SJCRH30 (cell line): ENCODE data around the gene SP140. TPM values are rescaled to one million over a fixed set of nuclear protein-coding genes. Genes with fewer than 3 reads are reported as not detected.
"Not testable (repeated sequence)": the region's sequence is repeated elsewhere in the genome, so short reads cannot be mapped to it uniquely, and the experiment has no call there.

Experiments
- DNase-seq, 2 experiments: peaks; one replicate each; pipeline ENCODE4 v3.0.0-alpha.2; 2015 to 2020
- H3K27ac ChIP-seq: fragments of 250-450 bp; sonication (Bioruptor Pico); 2 replicates; pipeline ENCODE4 v1.5.1; 2020; ENCODE audit warnings: mild to moderate bottlenecking, moderate library complexity
- H3K27me3 ChIP-seq: fragments of 250-450 bp; sonication (Bioruptor Pico); 2 replicates; pipeline ENCODE4 v1.5.1; 2020; ENCODE audit warnings: mild to moderate bottlenecking, moderate library complexity
- H3K36me3 ChIP-seq: fragments of 250-450 bp; sonication (Bioruptor Pico); 2 replicates; pipeline ENCODE4 v1.5.1; 2020; ENCODE audit warnings: mild to moderate bottlenecking, moderate library complexity
- H3K4me1 ChIP-seq: fragments of 250-450 bp; sonication (Bioruptor Pico); 2 replicates; pipeline ENCODE4 v1.5.1; 2020; ENCODE audit warnings: mild to moderate bottlenecking, moderate library complexity
- H3K4me3 ChIP-seq: fragments of 250-450 bp; sonication (Bioruptor Pico); 2 replicates; pipeline ENCODE4 v1.5.1; 2020; ENCODE audit warnings: mild to moderate bottlenecking, moderate library complexity
- H3K9me3 ChIP-seq: fragments of 250-450 bp; sonication (Bioruptor Pico); replicated peaks from 2 replicates; pipeline ENCODE4 v1.5.1; 2020; ENCODE audit warnings: mild to moderate bottlenecking, moderate library complexity
- total RNA-seq: library from RNA; depleted of rRNA; stranded (reverse); fragments of >200 nt; shearing (Covaris generic); gene quantifications from 2 replicates; pipeline ENCODE4 v1.2.3, GENCODE V29; 2014; rRNA removed

SP140 gene
- total RNA-seq, 1 experiment from 2014 or later = 0.12 TPM

- not testable (repeated sequence) for H3K4me1 ChIP-seq, H3K36me3 ChIP-seq, H3K27me3 ChIP-seq, H3K27ac ChIP-seq, H3K4me3 ChIP-seq, DNase-seq, H3K9me3 ChIP-seq
These were observed 117.6 kb downstream of the SP140 start for GRCh38 chr2:230343041-230343624.

DNA sequence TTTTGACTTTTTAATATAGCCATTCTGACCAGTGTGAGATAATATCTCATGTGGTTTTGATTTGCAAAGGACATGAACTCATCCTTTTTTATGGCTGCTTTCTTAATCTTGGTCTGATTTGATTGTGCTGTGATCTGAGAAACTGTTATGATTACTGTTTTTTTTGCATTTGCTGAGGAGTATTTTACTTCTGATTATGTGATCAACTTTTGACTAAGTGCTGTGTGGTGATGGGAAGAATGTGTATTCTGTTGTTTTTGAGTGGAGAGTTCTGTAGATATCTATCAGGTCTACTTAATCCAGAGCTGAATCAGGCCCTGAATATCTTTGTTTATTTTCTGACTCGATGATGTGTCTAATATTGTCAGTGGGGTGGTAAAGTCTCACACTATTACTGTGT, 118.2 kb downstream of the SP140 start:
- H3K27ac ChIP-seq = no peak overlapping the region
- no peaks in the 10 kb centered on the region for H3K4me1 ChIP-seq
- no peaks in the 10 kb centered on the region for H3K27me3 ChIP-seq
- no peaks in the 10 kb centered on the region for H3K36me3 ChIP-seq
- H3K9me3 ChIP-seq = no peaks in the 10 kb centered on the region
- no peak for DNase-seq
- no peak overlapping the region for H3K4me3 ChIP-seq

GRCh38 chr2:230346465-230346864, 120.9 kb downstream of the SP140 start:
- Histone ChIP-seq H3K9me3 (no peaks in the 10 kb centered on the region), H3K27ac (no peak overlapping the region), H3K4me3 (no peak overlapping the region), H3K36me3 (no peaks in the 10 kb centered on the region), H3K4me1 (no peaks in the 10 kb centered on the region), H3K27me3 (no peaks in the 10 kb centered on the region)
- no peak for DNase-seq

DNA sequence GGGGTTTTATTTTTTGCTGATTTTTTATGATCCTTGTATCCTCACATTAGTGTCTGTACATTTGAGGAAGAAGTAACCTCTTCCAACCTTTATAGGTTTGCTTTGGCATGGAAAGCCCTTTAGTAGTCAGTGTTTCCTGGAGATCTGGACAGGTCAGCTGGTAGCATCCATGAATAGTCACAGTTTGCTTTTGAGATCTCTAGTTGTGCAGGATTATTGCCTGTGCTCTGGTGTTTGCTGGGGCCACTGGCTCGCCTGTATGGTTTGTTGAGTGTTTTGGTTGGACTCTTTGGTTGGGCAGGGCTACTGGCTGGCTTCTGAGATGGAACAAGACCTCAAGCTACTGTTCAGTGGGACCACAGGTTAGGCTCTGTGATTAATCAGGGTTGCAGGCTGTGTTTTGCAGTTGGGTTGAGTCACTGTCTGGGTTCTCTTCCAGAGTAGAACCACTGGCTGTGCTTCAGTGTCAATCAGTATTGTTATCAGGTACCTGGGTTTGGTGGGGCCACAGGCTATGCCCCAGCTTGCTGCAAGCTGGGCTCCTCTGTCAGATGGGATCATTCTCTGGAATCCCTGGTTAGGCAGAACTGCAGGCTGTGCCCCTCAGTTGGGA, 121.5 kb downstream of the SP140 start:
- Histone ChIP-seq H3K9me3 (no peaks in the 10 kb centered on the region), H3K4me3 (no peak overlapping the region), H3K27me3 (no peaks in the 10 kb centered on the region), H3K4me1 (no peaks in the 10 kb centered on the region), H3K27ac (no peak overlapping the region), H3K36me3 (no peaks in the 10 kb centered on the region)
- no peak for DNase-seq

DNA sequence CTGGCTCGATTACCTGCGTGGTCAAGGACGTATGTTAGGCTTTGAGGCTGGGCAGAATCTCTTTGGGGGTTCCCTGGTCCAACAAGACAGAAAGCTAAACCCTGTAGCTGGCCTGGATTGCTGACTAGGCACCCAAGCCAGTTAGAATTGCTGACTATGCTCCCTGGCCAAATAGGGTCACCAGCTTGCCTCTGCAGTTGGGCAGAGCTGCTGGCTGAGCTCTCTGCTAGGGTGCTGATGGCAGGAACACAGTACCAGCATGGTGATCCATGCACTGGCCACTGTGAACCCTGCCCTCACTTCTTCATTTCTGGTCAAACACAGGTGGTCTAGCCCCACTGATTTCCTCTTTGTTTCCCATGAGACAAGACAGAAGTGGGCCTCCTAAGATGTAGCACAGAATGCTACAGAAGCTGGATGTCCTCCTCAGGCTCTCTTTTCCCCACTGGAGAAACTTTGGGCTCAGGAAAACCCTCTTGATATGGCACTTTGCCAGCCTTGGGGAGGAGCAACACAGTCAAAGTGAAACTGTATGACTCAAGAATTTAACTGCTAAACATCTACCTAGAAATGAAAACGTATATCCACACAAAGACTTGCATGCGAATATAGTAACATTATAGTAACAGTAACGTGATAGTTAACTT, 122.2 kb downstream of the SP140 start:
- Histone ChIP-seq H3K27ac (no peak overlapping the region), H3K36me3 (no peaks in the 10 kb centered on the region), H3K27me3 (no peaks in the 10 kb centered on the region), H3K9me3 (no peaks in the 10 kb centered on the region), H3K4me1 (no peaks in the 10 kb centered on the region), H3K4me3 (no peak overlapping the region)
- DNase-seq = no peak

DNA sequence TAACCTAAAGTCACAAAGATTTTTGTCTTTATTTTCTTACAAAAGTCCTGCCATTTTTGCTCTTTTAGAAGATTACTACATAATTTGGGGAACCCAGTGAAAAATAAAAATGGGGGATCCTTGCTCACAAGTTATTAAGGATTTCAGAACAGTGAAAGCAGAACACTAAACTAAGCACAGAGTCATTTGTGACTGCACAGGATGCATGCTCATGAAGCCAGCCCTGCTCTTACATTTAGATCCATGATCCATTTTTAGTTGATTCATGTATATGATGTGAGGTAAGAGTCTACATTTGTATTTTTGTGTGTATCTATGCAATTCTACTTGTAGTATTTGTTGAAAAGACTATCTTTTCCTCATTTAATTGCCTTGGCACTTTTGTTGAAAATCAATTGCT, 123.3 kb downstream of the SP140 start:
- DNase-seq = no peak
- H3K27me3 ChIP-seq = no peaks in the 10 kb centered on the region
- no peaks in the 10 kb centered on the region for H3K36me3 ChIP-seq
- H3K27ac ChIP-seq = no peak overlapping the region
- no peaks in the 10 kb centered on the region for H3K9me3 ChIP-seq
- H3K4me3 ChIP-seq = no peak overlapping the region
- no peaks in the 10 kb centered on the region for H3K4me1 ChIP-seq

DNA sequence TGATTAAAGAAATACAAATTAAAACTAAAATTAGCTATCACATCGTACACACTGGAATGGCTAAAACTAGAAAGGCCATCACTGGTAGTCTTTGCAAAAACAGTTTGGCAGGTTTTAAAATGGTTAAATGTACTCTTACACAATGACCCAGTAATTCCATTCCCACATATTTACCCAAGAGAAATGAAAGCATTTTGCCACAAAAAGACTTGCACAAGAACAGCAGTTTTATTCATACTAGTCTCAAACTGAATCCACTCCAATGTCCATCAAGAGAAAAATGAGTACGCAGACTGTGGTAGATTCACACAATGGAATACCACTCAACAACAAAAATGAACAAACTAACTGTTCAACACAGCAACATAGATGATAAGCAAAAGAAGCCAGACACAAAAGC, 130.5 kb downstream of the SP140 start:
- H3K27me3 ChIP-seq = no peaks in the 10 kb centered on the region
- no peak overlapping the region for H3K27ac ChIP-seq
- H3K36me3 ChIP-seq = no peaks in the 10 kb centered on the region
- H3K9me3 ChIP-seq = no peaks in the 10 kb centered on the region
- no peak for DNase-seq
- H3K4me3 ChIP-seq = no peak overlapping the region
- no peaks in the 10 kb centered on the region for H3K4me1 ChIP-seq

DNA sequence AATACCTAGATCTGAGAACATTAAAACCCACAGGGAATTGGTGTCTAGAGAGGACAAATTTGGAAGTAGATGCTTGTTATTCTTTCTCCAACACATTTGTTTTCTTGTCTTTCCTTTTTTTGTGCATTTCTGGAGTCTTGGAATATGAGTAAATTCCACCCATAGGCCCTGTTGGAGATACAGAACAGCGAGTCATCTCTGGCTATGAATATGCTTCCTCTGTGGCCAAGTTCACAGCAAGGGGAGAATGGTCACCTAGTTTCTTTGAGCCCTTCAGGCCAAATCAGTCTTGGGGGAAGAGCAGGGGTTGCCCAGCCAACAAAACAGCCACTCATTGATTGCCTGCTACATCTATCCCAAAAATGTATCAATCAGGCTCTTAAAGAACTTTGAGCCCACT, 132.8 kb downstream of the SP140 start:
- Histone ChIP-seq H3K4me3 (no peak overlapping the region), H3K9me3 (no peaks in the 10 kb centered on the region), H3K27me3 (no peaks in the 10 kb centered on the region), H3K4me1 (no peaks in the 10 kb centered on the region), H3K36me3 (no peaks in the 10 kb centered on the region), H3K27ac (no peak overlapping the region)
- DNase-seq = no peak

DNA sequence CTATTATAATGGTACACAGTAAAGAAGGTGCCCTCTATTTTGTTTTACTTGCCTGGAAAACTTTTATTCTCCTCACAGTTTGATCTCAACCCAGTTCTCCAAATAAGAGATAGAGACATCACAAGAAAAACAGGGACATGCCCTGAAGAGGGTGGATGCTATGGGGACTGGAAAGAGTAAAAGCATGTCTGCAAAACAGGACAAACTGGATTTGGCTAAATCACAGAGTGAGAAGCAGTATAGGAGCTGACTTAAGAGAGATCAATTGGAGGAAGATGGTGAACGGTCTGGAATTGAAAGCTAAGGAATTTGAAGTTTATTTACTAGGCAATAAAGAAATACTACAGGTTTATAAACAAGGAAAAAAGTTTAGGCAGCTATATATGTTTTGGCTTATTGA, 134.5 kb downstream of the SP140 start:
- Histone ChIP-seq H3K27ac (no peak overlapping the region), H3K4me3 (no peak overlapping the region), H3K4me1 (no peaks in the 10 kb centered on the region), H3K9me3 (no peaks in the 10 kb centered on the region), H3K27me3 (no peaks in the 10 kb centered on the region), H3K36me3 (no peaks in the 10 kb centered on the region)
- DNase-seq = no peak

- Histone ChIP-seq H3K36me3 (no peaks in the 10 kb centered on the region), H3K4me1 (no peaks in the 10 kb centered on the region), H3K9me3 (no peaks in the 10 kb centered on the region), H3K27me3 (no peaks in the 10 kb centered on the region), H3K4me3 (no peak overlapping the region), H3K27ac (no peak overlapping the region)
- DNase-seq = no peak
These were observed 136.6 kb downstream of the SP140 start for GRCh38 chr2:230362030-230362691.

Other genes starting within 250 kb of the SP140 start
- not detected in 2 replicates for gene SLC16A14, start 156.8 kb upstream of the SP140 start, total RNA-seq
- gene SP110, start 5.8 kb upstream of the SP140 start, total RNA-seq = 2.8 and 3.0 TPM in 2 replicates
- gene SP140L, start 101.5 kb downstream of the SP140 start, total RNA-seq = 2.9 and 3.7 TPM in 2 replicates
- 5.5 and 6.2 TPM in 2 replicates for gene SP100, start 190.5 kb downstream of the SP140 start, total RNA-seq